CMK (cell line): ENCODE data around the gene RAB3C.
A peak's percentile ranks its signal among the peaks of the same experiment; 100 is the strongest.

ENCODE experiments used
- DNase-seq: peaks from one replicate; pipeline ENCODE4 v3.0.0-alpha.2; 2010; ENCODE audit warnings: low read depth

Gene RAB3C

DNA sequence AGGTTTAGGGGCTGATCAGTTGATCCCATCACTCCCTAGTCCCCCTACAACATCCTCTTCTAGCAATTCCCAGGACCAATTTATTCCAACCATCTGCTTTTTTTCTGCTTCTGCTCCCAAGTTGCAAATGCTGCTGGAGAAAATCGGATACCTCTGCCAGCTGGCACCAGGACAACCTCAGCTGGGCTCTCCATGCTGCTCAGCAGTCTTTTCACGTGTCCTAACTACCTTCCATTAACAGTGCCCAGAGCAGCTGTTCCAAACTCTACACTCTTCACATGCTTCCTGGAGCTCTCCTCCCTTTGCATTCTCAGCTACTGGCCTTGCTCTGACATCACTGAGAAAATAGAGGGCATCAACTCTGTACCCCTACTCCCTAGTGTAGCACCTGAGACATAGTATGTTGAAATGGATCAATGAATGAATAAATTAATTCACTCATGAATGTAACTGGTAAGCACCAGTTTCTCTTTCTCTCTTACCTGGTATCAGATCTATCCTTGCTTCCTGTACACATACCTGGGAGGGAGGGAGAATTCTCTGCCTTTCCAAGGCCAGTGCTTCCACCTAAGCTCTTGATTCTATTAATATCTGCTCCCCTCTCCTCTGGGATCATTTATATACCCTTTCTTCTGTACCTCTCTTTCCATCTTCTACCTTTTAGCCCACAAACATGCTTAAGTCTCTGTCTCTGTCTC lies 191.0 kb downstream of the RAB3C start:
- DNase-seq = no peak

DNA sequence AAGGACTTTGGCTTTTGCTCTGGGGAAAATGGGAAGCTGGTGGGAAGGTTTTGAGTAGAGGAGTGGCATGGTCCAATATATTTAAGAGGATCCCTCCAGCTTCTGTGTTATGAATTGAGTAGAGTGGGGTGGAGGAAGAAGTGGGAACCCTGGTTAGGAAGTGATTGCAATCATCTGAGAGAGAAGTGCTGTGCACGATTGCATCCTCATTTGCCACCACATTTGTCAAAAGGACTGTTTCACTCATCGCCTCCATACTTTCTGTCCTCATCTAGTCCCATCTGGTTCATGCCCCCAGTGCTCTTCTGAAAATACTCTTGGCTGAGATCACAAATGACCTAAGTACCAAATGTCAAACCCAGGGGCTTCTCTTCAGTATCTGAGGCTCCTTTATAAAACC lies 192.1 kb downstream of the RAB3C start:
- DNase-seq = no peak

DNA sequence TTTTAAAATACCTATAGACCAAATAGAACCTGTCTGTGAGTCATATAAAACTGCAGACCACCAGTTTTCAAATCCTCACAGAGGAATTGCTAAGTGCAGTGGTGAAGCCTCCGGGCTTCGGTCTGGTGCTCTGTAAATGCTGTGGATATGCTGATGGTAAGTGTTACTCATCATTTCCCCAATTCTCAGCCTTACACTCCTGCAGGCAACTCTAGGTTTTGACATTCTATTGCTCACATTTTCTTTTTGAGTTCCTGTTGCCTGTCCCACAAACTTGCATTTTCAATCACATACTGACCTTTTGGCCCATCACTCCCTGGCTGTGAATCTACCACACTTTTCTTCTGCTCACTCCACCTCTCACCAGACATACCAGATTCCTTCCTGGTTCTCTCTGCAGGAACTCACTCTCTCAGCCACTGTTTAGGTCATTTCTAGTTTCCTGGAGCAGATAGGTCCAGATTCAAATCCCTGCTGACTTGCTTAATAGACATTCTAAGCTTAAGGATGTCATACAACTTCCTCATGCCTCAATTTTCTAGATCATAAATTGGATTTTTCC lies 192.9 kb downstream of the RAB3C start:
- no peak for DNase-seq

DNA sequence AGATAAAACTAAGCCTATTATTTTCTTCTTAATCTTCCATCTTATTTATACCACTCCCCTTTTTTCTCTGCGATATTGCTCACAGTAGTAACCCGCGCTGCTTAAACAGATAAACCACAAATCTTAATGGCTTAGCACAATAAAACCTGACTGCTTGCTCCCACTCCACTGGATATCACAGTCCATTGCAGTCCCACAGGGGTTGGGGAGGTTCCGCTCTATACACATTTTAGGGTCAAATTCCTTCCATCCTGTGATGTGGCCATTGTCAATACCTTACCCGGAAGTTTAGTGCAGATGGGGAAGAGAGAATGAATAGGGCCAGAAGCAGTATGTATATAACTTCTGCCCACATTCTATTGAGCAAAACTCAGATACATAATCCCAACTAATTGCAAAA lies 193.7 kb downstream of the RAB3C start:
- DNase-seq = no peak

DNA sequence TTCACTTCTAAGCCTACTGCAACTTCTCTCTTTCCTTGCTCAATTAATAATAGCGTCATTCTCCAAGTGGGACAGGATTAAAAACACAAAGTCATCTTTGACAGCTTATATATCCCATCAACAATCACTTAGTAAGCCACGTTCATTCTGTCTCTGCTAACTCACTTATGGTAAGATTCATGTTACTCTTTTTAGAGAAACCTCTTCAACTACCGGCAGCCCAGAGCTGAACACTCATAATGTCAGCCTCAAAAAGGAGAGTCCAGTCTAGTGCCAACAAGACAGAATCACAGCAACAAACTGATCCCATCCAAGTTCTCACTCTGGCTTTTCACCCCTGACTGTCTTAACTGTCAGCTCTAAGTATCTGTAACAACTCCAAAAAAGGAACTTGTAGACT lies 196.0 kb downstream of the RAB3C start:
- DNase-seq = no peak

DNA sequence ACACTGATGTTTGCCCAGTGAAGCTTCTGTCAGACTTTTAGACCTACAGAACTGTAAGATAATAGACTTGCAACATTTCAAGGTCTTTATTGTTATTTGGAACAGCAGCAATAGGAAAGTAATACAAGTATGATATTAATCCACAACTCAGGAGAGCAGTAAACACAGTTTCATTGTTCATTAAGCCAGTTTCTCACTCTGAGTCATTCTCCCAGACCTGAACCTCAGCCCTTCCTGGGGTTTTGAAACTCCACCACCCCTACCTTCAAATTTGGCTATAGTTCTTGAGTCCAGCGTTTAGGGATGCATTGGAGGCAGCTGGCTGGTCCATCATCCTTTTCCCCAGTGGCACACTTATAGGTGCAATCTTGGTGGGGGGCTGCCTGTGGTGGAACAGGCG lies 203.2 kb downstream of the RAB3C start:
- no peak for DNase-seq

DNA sequence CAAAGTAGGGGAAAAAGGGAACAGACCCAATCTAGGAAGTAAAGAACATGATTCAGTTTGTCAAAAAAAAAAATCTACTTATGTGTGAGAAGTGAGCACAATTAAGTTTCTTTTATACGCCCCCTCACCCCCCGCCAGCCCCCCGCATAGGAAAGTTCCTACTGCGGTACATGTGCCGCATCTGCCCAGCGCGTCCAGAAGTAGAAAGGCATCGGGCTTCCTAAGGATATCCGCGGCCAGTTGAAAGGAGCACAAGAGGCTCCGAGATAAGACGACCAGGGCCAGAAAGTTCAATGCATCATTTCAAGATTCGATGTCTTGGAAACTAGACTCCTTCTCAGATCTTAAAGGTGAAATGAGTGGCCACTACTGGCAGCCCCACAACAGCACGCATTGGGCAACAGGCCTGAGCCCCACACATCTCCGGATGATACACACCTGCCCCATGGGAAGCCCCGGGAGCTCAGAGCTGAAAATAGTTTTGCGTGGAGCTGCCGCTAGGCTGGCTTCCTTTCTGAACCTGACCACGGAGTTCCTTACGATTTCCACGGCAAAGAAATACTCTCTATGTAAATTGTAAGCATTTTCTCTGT lies 203.9 kb downstream of the RAB3C start:
- DNase-seq = no peak

DNA sequence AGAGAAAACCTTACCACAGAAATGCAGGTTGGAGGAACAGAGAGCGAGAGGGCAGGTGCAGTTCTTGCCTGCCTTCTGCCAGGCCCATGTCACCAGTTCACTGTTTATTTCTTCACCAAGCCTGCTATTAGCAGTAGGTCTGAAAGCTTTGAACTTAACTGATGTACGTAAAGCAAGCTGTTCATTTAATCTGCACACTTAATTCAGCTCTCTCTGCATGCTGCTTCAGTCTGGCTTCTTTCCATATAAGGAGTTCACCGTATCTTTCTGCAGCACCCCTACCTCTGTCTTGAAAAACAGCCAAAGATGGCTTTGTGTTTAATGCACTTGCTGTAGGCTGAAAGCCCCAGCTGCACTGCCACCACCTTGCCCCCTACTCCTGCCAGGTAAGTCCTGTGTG lies 205.1 kb downstream of the RAB3C start:
- no peak for DNase-seq

DNA sequence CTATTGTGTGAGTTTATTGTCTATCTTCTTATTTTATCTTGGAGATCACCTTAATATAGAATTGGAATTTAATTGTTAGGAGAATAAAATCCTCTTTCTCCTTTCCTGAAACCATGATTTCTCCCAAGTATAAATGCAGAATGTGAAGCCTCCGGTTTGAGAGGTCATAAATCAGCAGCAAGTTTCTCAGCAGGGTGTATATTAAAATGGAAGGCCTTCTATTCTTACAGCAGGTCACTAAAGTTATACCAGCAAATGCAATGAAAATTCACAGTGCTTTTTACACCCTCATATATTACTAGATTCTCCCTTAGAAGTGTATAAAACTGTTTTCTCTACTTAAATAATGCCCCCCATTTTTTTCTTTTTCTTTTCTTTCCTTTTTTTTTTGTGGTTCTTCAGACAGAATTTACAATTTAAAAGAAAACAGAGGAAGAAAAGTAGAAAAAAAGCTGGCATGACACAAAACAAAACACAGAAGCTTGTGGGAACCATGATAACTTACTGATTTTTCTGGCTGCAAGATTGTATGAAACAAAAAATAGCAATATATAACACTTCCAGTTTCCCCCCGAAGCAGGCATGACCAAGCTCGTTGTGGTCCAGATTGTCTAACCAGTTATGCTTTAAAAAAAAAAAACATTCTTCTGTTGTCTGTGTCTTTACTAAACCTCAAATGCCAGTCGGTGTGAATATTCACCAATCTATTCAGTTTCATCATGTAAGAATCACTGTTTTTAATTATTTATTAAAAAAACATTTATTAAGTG lies 211.2 kb downstream of the RAB3C start:
- no peak for DNase-seq

DNA sequence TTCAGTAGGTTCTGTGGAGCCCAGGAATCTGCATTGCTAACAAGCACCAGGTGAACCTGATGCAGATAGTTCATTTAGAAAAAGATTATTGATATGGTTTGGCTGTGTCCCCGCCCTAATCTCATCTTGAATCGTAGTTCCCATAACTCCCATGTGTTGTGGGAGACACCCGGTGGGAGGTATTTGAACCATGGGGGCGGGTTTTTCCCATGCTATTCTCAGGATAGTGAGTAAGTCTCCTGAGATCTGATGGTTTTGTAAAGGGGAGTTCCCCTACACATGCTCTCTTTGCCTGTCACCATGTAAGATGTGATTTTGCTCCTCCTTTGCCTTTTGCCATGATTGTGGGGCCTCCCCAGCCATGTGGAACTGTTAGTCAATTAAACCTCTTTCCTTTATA lies 212.0 kb downstream of the RAB3C start:
- DNase-seq = no peak

DNA sequence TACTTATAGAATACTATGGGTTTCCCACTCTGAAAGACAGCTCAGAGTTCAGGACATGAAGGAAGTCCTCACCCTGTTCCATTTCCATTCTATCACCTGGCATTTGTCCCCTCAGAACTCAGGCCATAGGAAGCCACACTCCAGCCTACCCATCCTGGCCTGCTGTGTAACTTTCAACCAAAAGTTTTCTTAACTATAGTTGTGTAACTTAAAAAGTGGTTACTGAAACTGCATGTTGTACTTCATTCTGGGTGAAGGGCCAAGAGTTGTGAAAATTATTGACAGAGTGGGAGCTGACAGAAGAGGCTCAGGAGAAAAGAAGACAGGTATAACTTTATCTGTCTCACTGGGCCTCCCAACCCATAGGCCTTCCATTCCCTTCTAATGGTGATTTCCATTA lies 212.5 kb downstream of the RAB3C start:
- DNase-seq = no peak

DNA sequence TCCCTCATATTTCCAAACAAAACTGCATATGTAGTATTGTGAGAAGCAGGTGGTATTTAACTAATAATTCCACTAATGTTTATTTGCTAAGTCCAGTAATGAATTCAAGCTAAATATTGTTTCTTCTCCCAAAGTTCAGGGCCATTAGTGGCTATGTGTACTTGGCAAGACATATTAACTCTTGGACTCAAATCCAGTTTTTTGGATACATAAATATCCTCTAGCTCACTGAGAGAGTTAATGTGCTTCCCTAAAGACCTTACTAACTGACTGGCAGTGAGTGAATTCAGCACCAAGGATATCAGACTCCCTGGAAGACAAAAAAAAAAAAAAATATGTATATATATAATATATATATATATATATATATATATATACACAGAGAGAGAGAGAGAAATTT lies 214.1 kb downstream of the RAB3C start:
- DNase-seq = no peak

DNA sequence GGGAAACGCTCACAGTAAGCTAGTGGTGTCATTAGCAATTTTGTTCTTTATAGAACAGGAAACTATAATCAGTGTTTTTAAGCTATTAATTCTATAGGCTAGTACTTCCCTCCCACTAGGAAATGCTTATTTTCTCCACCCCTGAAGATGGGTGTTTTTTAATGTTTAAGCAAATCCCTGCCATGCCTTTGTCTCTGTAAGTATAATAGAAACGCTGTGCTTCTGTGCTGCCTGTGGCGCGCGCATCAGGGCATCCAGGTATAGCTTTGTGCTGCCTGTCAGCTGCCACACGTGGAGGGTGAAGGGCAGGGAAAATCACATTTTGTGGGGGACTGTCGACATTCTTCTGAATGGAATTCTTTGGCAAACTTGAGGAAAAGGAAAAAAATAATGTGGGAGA lies 217.5 kb downstream of the RAB3C start:
- no peak for DNase-seq

DNA sequence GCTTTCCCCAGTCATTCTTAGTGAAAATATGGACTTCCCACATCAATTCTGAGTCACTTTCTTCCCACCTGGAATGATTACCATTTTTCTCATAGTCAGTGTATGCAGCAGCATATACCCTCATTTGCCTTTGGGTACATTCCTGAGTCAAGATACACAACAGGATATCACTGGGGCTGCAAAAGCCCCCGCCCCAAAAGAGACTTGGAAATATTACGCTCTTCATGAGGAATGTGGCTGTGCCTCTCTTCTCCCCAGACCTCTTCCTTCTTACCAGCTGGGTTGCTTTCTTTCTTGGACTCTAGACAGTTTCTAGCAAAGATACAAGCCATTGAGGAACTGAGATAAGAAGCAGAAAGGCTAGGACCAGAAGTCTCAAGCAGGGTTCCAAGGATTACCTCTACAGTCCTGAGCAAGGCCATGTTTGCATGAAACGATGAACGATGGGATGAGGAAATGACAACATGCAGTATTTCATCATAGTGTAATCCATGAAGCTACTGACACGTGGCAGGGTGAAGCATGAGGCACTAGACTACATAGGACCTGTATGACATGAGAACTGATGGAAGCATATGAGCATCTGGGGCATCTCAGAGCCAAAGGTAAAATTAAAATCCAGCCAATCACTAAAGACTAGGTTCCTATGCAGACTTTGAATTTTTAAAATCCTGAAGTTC lies 218.1 kb downstream of the RAB3C start:
- no peak for DNase-seq

DNA sequence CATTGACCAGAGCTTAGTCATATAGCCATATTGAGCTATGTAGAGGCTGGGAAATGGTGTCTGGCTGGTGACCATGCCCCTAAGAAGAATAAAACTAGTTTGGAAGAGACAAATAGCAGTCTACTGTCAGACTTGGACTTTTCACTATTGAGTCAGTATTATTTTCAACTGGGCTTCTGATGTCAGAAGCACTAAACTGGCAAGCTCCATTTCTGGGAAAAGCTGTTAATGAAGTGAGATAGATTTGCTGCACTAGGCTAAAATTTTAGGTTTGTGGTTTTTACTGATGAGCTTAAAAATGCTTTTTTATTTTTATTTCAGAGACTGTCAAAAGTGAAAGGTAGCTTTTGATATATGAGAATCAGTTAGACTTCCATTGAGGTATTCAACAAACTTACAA lies 220.2 kb downstream of the RAB3C start:
- DNase-seq = no peak

DNA sequence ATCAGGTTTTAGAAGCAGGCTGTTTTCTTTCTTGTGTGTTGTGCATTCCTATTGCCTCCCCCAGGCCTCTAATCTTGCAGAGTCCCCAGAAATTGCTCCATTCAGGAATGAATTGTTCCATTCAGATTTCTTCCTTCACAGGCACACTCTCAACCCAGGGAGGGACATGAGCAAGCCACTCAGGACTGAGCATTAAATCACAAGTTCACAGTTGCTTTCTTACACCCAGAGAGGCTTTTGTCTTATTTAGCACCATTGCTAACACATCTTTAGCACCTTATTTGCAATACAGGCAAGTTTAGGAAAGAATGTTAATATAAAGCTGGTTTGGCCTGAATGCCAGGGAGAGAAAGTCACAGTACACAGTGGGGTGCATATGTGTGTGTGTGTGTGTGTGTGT lies 221.4 kb downstream of the RAB3C start:
- no peak for DNase-seq

DNA sequence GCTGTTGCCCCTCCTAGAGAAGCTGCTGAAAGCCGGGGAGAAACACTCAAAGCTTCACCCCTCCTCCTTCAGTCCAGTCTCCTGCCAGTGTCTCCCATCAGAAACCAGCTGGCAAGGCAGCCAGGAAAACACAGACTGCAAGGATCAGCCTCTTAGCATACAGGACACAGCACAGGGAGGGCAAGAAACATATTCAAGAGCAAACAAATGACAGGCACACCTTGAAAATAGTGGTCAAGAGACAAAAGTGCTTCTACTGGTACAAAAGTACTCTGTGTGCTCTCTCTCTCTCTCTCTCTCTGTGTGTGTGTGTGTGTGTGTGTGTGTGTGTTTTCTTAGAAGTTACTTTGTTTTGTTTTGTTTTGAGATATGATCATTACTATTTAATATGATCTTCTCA lies 227.2 kb downstream of the RAB3C start:
- no peak for DNase-seq

DNA sequence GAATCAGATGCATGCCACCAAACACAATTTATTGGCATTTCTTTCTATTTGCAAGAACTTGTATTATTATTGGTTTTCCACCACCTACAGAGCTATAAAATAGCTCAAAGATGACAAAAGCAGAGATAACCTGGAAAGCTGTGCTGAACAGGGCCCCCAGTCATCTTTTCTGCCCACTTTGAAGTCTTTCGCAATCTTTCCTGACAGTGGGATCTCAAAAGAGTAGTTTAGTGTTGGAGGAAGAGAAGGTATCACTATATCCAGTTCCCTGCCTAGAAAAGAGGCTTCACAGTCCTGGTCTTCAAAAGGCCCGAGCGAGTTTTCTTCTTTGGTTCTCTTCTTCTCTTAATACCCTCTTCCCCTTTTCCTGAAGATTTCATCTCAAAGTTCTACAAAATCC lies 231.0 kb downstream of the RAB3C start:
- no peak for DNase-seq

DNA sequence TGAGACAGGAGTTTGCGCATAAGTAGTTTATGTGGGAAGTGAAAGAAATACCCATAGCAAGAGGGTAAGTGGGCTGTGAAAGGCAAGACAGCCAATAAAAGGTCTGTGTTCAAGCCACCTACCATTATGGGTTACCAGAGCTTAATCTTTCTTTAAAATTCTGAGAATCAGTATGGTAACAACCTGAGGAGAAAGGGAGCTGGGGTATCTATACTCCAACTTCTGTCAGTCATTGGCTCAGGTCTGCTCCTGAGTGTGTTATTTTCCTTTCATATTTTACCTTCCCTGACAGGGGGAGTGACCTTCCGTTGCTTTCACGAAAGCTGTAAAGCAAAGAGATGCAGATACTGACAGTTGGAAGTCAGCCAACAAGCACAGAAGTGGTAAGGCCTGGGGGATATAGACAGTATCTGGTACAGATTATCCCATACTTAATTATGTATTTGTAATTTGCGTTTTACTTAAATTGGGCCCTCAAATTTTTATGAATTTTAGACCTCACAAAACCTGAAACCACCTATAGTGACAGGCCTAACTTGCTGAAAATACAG lies 233.4 kb downstream of the RAB3C start:
- DNase-seq = no peak

DNA sequence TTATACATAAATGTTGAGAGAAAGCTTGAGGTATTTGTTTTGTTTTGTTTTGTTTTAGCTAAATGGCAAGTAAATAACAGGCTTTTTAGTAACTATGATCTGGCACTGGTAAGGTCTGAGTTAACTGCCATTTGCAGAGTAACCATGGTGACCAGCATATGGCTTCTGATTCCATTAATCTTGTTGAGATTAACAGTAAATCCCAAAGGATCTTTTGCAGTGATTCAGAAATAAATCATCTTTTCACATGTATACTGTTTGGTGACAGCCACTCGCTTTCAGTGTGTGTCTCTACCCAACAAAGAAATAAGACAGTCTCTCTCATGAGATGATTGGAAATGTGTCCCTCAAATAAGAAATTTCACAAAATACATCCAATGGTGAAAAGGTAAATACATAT lies 235.6 kb downstream of the RAB3C start:
- DNase-seq = no peak

DNA sequence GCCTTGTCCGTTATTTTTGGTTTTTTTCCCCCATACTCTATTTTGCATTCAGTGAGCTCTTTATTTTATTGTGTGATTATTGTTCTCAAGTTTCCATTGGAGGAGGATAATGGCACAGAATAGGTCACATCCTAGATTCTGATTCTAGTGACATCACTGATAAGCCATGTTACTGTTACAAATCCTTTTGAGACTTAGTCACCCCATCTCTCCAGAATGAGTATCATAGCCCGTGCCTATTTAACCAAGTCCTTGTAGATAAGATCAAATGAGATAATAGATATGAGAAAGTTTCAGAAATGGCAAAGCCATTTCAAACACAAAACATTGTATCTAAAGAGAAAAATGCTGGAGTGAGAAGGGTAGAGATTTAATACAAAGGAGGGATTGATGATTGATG lies 242.6 kb downstream of the RAB3C start:
- DNase-seq = no peak

DNA sequence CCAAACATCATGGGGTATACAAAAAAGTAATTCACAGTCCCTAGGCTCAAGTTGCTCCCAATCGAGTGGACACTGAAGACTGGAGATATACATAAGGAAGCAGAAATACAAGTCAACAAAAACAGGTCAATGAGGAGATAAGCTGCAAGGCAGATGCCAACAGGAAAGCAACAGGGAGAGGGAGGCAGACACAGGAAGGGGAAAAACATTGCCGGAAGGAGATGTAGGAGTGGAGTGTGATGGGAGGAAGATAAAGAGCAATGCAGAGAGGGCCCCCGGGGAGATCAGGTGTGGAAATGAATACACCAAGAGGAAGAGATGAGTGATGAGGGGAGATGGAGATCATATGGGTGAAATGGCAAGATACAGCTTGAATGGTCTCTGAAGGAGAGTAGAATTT lies 243.0 kb downstream of the RAB3C start:
- DNase-seq = peak; percentile 61
